NCI-H1092 treated with DMSO at 0.1 percent for 48 hours (cell line): Measurements from ENCODE around the gene TINAGL1.
"Not testable (repeated sequence)": the region's sequence is repeated elsewhere in the genome, so short reads cannot be mapped to it uniquely, and the experiment has no call there.

Source experiments
- DNase-seq: peaks from one replicate; lab custom pipeline; 2025; lab: John Stamatoyannopoulos, UW

TINAGL1 gene

GRCh38 chr1:31583995-31584868 is 7.9 kb downstream of the TINAGL1 start:
- peak; percentile 53 for DNase-seq

- no peak for DNase-seq
Observed at GRCh38 chr1:31584869-31585735, 8.8 kb downstream of the TINAGL1 start.

- no peak for DNase-seq
Observed at GRCh38 chr1:31585736-31586365, 9.5 kb downstream of the TINAGL1 start.

GRCh38 chr1:31586376-31587327 is 10.3 kb downstream of the TINAGL1 start:
- no peak for DNase-seq

GRCh38 chr1:31587328-31587699 is 11.0 kb downstream of the TINAGL1 start:
- DNase-seq = not testable (repeated sequence)

GRCh38 chr1:31587720-31588423 is 11.6 kb downstream of the TINAGL1 start:
- peak; percentile 44 for DNase-seq

GRCh38 chr1:31588751-31589515 is 12.6 kb downstream of the TINAGL1 start:
- no peak for DNase-seq

- DNase-seq = no peak
Observed at GRCh38 chr1:31591425-31592093, 15.2 kb downstream of the TINAGL1 start.

GRCh38 chr1:31592132-31592531 is 15.8 kb downstream of the TINAGL1 start:
- no peak for DNase-seq

- no peak for DNase-seq
Observed at GRCh38 chr1:31593136-31593665, 16.9 kb downstream of the TINAGL1 start.

- DNase-seq = peak; percentile 48
Observed at GRCh38 chr1:31593770-31594632, 17.7 kb downstream of the TINAGL1 start.

- no peak for DNase-seq
Observed at GRCh38 chr1:31595836-31596736, 19.8 kb downstream of the TINAGL1 start.

GRCh38 chr1:31596737-31597097 is 20.4 kb downstream of the TINAGL1 start:
- DNase-seq = no peak

- DNase-seq = no peak
Observed at GRCh38 chr1:31598980-31599379, 22.7 kb downstream of the TINAGL1 start.

- no peak for DNase-seq
Observed at GRCh38 chr1:31600641-31601040, 24.3 kb downstream of the TINAGL1 start.

- DNase-seq = no peak
Observed at GRCh38 chr1:31602081-31602480, 25.8 kb downstream of the TINAGL1 start.

GRCh38 chr1:31605908-31606427 is 29.7 kb downstream of the TINAGL1 start:
- DNase-seq = no peak
